ENCODE results near the gene FLT1. TPM values are rescaled to one million over a fixed set of nuclear protein-coding genes. Genes with fewer than 3 reads are reported as not detected.

Gene FLT1
- polyA plus RNA-seq, 1 donor (not counting 4 experiments of a cell fraction or from before 2014, with no cell fraction given), result 0.01 TPM

GRCh38 chr13:28457521-28457920 is 37.4 kb downstream of the FLT1 start:
- DNase-seq (ENCODE audit: low read depth, low spot score) (no peak), FAIRE-seq (no peak)
- Histone ChIP-seq H3K27ac (ENCODE audit: control insufficient read depth, insufficient read depth, low read length) (no peak overlapping the region), H4K20me1 (ENCODE audit: control insufficient read depth, extremely low read depth, insufficient read depth, low read length) (no peaks in the 10 kb centered on the region), H2AFZ (ENCODE audit: control insufficient read depth, low read length) (no peak overlapping the region), H3K27me3 (ENCODE audit: control insufficient read depth, extremely low read depth, insufficient read depth, low read length) (peaks cover 5% of the 10 kb centered on the region), H3K9ac (ENCODE audit: control insufficient read depth, extremely low read depth, insufficient read depth, low read length) (no peak overlapping the region), H3K4me2 (ENCODE audit: control insufficient read depth, extremely low read depth, insufficient read depth, low read depth, low read length) (no peak overlapping the region), H3K4me1 (ENCODE audit: control insufficient read depth, extremely low read depth, insufficient read depth, low read length) (no peaks in the 10 kb centered on the region), H3K4me3 (ENCODE audit: control insufficient read depth in 2 of 3, extremely low read depth in 1 of 3, insufficient read depth in 2 of 3, low read depth in 1 of 3, low read length in 3 of 3) (no peak overlapping the region), H3K9me1 (ENCODE audit: control insufficient read depth, extremely low read depth, insufficient read depth, low read length) (no peaks in the 10 kb centered on the region), H3K9me3 (ENCODE audit: control insufficient read depth, low read depth, low read length) (no peaks in the 10 kb centered on the region), H3K36me3 (ENCODE audit: control insufficient read depth in 2 of 2, extremely low read depth in 1 of 2, insufficient read depth in 2 of 2, low read length in 2 of 2) (no peaks in the 10 kb centered on the region), H3K79me2 (ENCODE audit: control insufficient read depth, insufficient read depth, low read length) (no peaks in the 10 kb centered on the region)
- dilution Hi-C loops (cut with MboI; ENCODE audit: extremely low pct_ligation_motif_present, low sequenced_read_pairs), result no loop called here
- TF ChIP-seq, protein P1, sequence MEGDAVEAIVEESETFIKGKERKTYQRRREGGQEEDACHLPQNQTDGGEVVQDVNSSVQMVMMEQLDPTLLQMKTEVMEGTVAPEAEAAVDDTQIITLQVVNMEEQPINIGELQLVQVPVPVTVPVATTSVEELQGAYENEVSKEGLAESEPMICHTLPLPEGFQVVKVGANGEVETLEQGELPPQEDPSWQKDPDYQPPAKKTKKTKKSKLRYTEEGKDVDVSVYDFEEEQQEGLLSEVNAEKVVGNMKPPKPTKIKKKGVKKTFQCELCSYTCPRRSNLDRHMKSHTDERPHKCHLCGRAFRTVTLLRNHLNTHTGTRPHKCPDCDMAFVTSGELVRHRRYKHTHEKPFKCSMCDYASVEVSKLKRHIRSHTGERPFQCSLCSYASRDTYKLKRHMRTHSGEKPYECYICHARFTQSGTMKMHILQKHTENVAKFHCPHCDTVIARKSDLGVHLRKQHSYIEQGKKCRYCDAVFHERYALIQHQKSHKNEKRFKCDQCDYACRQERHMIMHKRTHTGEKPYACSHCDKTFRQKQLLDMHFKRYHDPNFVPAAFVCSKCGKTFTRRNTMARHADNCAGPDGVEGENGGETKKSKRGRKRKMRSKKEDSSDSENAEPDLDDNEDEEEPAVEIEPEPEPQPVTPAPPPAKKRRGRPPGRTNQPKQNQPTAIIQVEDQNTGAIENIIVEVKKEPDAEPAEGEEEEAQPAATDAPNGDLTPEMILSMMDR (optimal IDR thresholded peaks at IDR 0.05 in 1 of 3, IDR thresholded peaks at IDR 0.05 in 1 of 3, conservative IDR thresholded peaks at IDR 0.05 in 1 of 3; ENCODE audit: extremely low read depth in 1 of 3, insufficient read depth in 2 of 3, low read length in 3 of 3), result no peak
- TF ChIP-seq EZH2 (IDR thresholded peaks at IDR 0.05; ENCODE audit: low read length), result no peak

DNA sequence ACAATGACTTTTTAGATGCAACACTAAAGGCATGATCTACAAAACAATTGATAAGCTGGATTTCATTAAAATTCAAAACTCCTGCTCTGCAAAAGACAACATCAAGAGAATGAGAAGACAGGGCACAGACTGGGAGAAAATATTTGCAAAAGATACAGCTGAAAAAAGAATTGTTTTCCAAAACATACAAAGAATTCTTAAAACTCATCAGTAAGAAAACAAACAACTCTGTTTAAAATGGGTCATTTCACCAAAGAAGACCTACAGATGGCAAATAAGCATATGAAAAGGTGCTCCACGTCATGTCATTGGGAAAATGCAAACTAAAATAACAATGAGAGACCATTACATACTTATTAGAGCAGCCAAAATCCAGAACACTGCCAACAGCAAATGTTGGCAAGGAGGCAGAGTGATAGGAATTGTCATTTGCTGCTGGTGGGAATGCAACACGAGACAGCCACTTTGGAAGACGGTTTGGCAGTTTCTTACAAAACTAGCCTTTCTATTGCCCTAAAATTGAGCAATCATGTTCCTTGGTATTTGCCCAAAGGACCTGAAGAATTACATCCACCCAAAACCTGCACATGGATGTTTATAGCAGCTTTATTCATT is 39.2 kb downstream of the FLT1 start:
- Histone ChIP-seq H3K27ac (ENCODE audit: control insufficient read depth, insufficient read depth, low read length) (no peak overlapping the region), H3K4me3 (ENCODE audit: control insufficient read depth in 2 of 3, extremely low read depth in 1 of 3, insufficient read depth in 2 of 3, low read depth in 1 of 3, low read length in 3 of 3) (no peak overlapping the region), H3K9me3 (ENCODE audit: control insufficient read depth, low read depth, low read length) (no peaks in the 10 kb centered on the region), H2AFZ (ENCODE audit: control insufficient read depth, low read length) (no peak overlapping the region), H3K27me3 (ENCODE audit: control insufficient read depth, extremely low read depth, insufficient read depth, low read length) (peaks cover 5% of the 10 kb centered on the region), H3K4me2 (ENCODE audit: control insufficient read depth, extremely low read depth, insufficient read depth, low read depth, low read length) (no peak overlapping the region), H3K4me1 (ENCODE audit: control insufficient read depth, extremely low read depth, insufficient read depth, low read length) (no peaks in the 10 kb centered on the region), H3K36me3 (ENCODE audit: control insufficient read depth in 2 of 2, extremely low read depth in 1 of 2, insufficient read depth in 2 of 2, low read length in 2 of 2) (no peaks in the 10 kb centered on the region), H3K79me2 (ENCODE audit: control insufficient read depth, insufficient read depth, low read length) (no peaks in the 10 kb centered on the region), H3K9ac (ENCODE audit: control insufficient read depth, extremely low read depth, insufficient read depth, low read length) (no peak overlapping the region), H3K9me1 (ENCODE audit: control insufficient read depth, extremely low read depth, insufficient read depth, low read length) (no peaks in the 10 kb centered on the region), H4K20me1 (ENCODE audit: control insufficient read depth, extremely low read depth, insufficient read depth, low read length) (no peaks in the 10 kb centered on the region)
- DNase-seq (ENCODE audit: low read depth, low spot score) (no peak), FAIRE-seq (no peak)
- dilution Hi-C loops (cut with MboI; ENCODE audit: extremely low pct_ligation_motif_present, low sequenced_read_pairs), result no loop called here
- no peak for TF ChIP-seq EZH2 (IDR thresholded peaks at IDR 0.05; ENCODE audit: low read length)
- TF ChIP-seq, protein P1 (optimal IDR thresholded peaks at IDR 0.05 in 1 of 3, IDR thresholded peaks at IDR 0.05 in 1 of 3, conservative IDR thresholded peaks at IDR 0.05 in 1 of 3; ENCODE audit: extremely low read depth in 1 of 3, insufficient read depth in 2 of 3, low read length in 3 of 3), result no peak
